NCI-H1048 (cell line): Measurements from ENCODE around the gene PLCB3.

ENCODE experiments used
- DNase-seq: peaks from one replicate; lab custom pipeline; 2025; lab: John Stamatoyannopoulos, UW

PLCB3 gene

GRCh38 chr11:64287676-64288352 is 36.5 kb downstream of the PLCB3 start:
- no peak for DNase-seq

GRCh38 chr11:64288353-64288750 is 37.0 kb downstream of the PLCB3 start:
- no peak for DNase-seq

GRCh38 chr11:64289002-64289564 is 37.8 kb downstream of the PLCB3 start:
- no peak for DNase-seq

- DNase-seq: no peak
These were observed 39.3 kb downstream of the PLCB3 start for GRCh38 chr11:64290352-64291261.

- no peak for DNase-seq
These were observed 40.0 kb downstream of the PLCB3 start, which contains the start of gene KCNK4 for GRCh38 chr11:64291262-64291751. TSS of gene KCNK4 (plus strand) at chr11:64291302. CDS start at chr11:64293019, 1,717 bp downstream.

GRCh38 chr11:64291752-64292459 is 40.6 kb downstream of the PLCB3 start:
- no peak for DNase-seq

- no peak for DNase-seq
These were observed 41.3 kb downstream of the PLCB3 start for GRCh38 chr11:64292460-64293254.

- DNase-seq: no peak
These were observed 43.4 kb downstream of the PLCB3 start for GRCh38 chr11:64294774-64295173.

GRCh38 chr11:64295760-64296159 is 44.4 kb downstream of the PLCB3 start:
- no peak for DNase-seq

GRCh38 chr11:64296236-64296635 is 44.9 kb downstream of the PLCB3 start:
- DNase-seq: no peak

- no peak for DNase-seq
These were observed 45.7 kb downstream of the PLCB3 start for GRCh38 chr11:64296830-64297698.

- no peak for DNase-seq
These were observed 46.5 kb downstream of the PLCB3 start for GRCh38 chr11:64297699-64298358.

GRCh38 chr11:64298966-64299846 is 47.9 kb downstream of the PLCB3 start:
- no peak for DNase-seq

GRCh38 chr11:64299847-64300648 is 48.7 kb downstream of the PLCB3 start, which contains the start of gene CATSPERZ:
TSS of gene CATSPERZ (plus strand) at chr11:64300358. CDS start at chr11:64300411, 53 bp downstream.
- no peak for DNase-seq

- DNase-seq: no peak
These were observed 52.0 kb downstream of the PLCB3 start for GRCh38 chr11:64303109-64304031.

GRCh38 chr11:64304032-64304315 is 52.6 kb downstream of the PLCB3 start:
- no peak for DNase-seq
